K562 (cell line): ENCODE data around the gene HNRNPLL. TPM values are rescaled to one million over a fixed set of nuclear protein-coding genes. Genes with fewer than 3 reads are reported as not detected.

ENCODE experiments used
- ARNT ChIP-seq, 2 experiments: fragments of 450-650 bp; IDR thresholded peaks; 2 replicates each; pipeline ENCODE4 v1.6.1; 2016; ENCODE audit warnings: mild to moderate bottlenecking in 1 of 2
- ATF7 ChIP-seq: fragments of 450-650 bp; IDR thresholded peaks from 2 replicates; pipeline ENCODE4 v1.7.1; 2014; ENCODE audit warnings: mild to moderate bottlenecking, moderate library complexity
- BCOR ChIP-seq: fragments of 450-650 bp; IDR thresholded peaks from 2 replicates; pipeline ENCODE4 v1.6.1; 2016
- BMI1 ChIP-seq: fragments of 150-350 bp; IDR thresholded peaks from 2 replicates; pipeline ENCODE4 v1.6.1; 2014; ENCODE audit warnings: low read length
- BRF2 ChIP-seq: IDR thresholded peaks from 3 replicates; pipeline ENCODE4 v1.6.1; 2011; ENCODE audit warnings: borderline replicate concordance, mild to moderate bottlenecking; ENCODE audit not compliant: insufficient read length, insufficient read depth
- CBX3 ChIP-seq, 2 experiments: IDR thresholded peaks; 1 replicate in 1 of 2; 2 replicates in 1 of 2; pipeline ENCODE4 v1.6.1; 2012; ENCODE audit warnings: inconsistent platforms in 2 of 2, low read length in 2 of 2, borderline replicate concordance in 1 of 2, control low read depth in 1 of 2
- CHD2 ChIP-seq: IDR thresholded peaks from 2 replicates; pipeline ENCODE4 v1.6.1; 2011; ENCODE audit warnings: low read depth, low read length
- MAFG ChIP-seq: fragments of 450-650 bp; conservative IDR thresholded peaks from 2 replicates; pipeline ENCODE4 v1.6.1; 2016; ENCODE audit warnings: missing genetic modification characterization, missing compliant biosample characterization
- MTA3 ChIP-seq: fragments of 450-650 bp; formaldehyde crosslinking; IDR thresholded peaks from 2 replicates; pipeline ENCODE4 v1.6.1; 2017; ENCODE audit warnings: mild to moderate bottlenecking, borderline replicate concordance
- NONO ChIP-seq, 2 experiments: fragments of 200-400 bp in 1 of 2; fragments of 450-650 bp in 1 of 2; formaldehyde crosslinking in 1 of 2; IDR thresholded peaks; 2 replicates each; pipeline ENCODE4 v1.6.1; 2017; ENCODE audit warnings: low read depth in 2 of 2, mild to moderate bottlenecking in 2 of 2, moderate library complexity in 2 of 2, low read length in 1 of 2
- PCBP1 ChIP-seq: fragments of 200-400 bp; formaldehyde crosslinking; IDR thresholded peaks from 2 replicates; pipeline ENCODE4 v1.6.1; 2018; ENCODE audit warnings: mild to moderate bottlenecking, low read depth, low read length; ENCODE audit not compliant: poor library complexity, severe bottlenecking
- SIN3A ChIP-seq, 2 experiments: fragments of 150-350 bp in 1 of 2; IDR thresholded peaks; 2 replicates each; pipeline ENCODE4 v1.6.1; 2011 to 2016; ENCODE audit warnings: borderline replicate concordance in 2 of 2, low read depth in 2 of 2, low read length in 2 of 2, mild to moderate bottlenecking in 2 of 2, moderate library complexity in 2 of 2; ENCODE audit not compliant: control insufficient read depth in 1 of 2
- TEAD4 ChIP-seq, 2 experiments: sonication (generic) in 1 of 2; formaldehyde crosslinking in 1 of 2; IDR thresholded peaks; 2 replicates each; pipeline versions ENCODE4 v1.6.1 to v1.8.0; 2012 to 2022; ENCODE audit warnings: borderline replicate concordance in 1 of 2, inconsistent platforms in 1 of 2, low read length in 1 of 2, mild to moderate bottlenecking in 1 of 2, missing genetic modification reagents in 1 of 2
- TGIF2 ChIP-seq: sonication (generic); formaldehyde crosslinking; IDR thresholded peaks from 2 replicates; pipeline ENCODE4 v1.8.1; 2022; ENCODE audit warnings: mild to moderate bottlenecking, missing genetic modification reagents, moderate library complexity
- THAP12 ChIP-seq: fragments of 250-450 bp; sonication (Bioruptor Pico); IDR thresholded peaks from 2 replicates; pipeline ENCODE4 v1.9.0; 2021; ENCODE audit warnings: mild to moderate bottlenecking, inconsistent platforms
- U2AF1 ChIP-seq: fragments of 200-400 bp; formaldehyde crosslinking; optimal IDR thresholded peaks from 2 replicates; pipeline ENCODE3; 2017; ENCODE audit warnings: mild to moderate bottlenecking, low read depth, low read length, moderate library complexity
- ZNF239 ChIP-seq: fragments of 250-450 bp; sonication (Bioruptor Pico); IDR thresholded peaks from 2 replicates; pipeline ENCODE4 v1.4.0; 2020; ENCODE audit warnings: mild to moderate bottlenecking
- polyA plus RNA-seq, 8 experiments: library from polyadenylated mRNA; depleted of rRNA in 4 of 8; stranded (reverse) in 5 of 8; unstranded in 3 of 8; fragments of >200 nt; fragmentation: Nextera tagmentation in 2 of 8; fragmentation: Illumina TruSeq in 1 of 8; extraction: Ambion mirVana in 2 of 8; extraction: Trizol in 1 of 8; gene quantifications; 2 replicates each; pipeline versions ENCODE4 v1.2.1 to v1.2.3, GENCODE V29; 2011 to 2014; ENCODE audit warnings: inconsistent platforms in 1 of 8, missing spikeins in 1 of 8
- total RNA-seq, 7 experiments: library from RNA; depleted of rRNA in 6 of 7; stranded (reverse); fragments of >200 nt in 6 of 7; fragmentation: Illumina TruSeq in 2 of 7; extraction: Trizol in 2 of 7; gene quantifications; 2 replicates each; pipeline versions ENCODE4 v1.2.1 to v1.2.3, GENCODE V29; 2011 to 2021; ENCODE audit warnings: low replicate concordance in 1 of 7
- TF ChIP-seq, protein P1 (sequence below), 2 experiments: fragments of 450-650 bp; IDR thresholded peaks; 2 replicates each; pipeline ENCODE4 v1.6.1; 2016
- TF ChIP-seq, protein P2 (sequence below): fragments of 450-650 bp; formaldehyde crosslinking; conservative IDR thresholded peaks from 2 replicates; pipeline ENCODE4 v1.4.0; 2022; ENCODE audit warnings: mild to moderate bottlenecking, missing genetic modification characterization
- TF ChIP-seq, protein P3 (sequence below): sonication (generic); formaldehyde crosslinking; IDR thresholded peaks from 2 replicates; pipeline ENCODE4 v1.8.1; 2023; ENCODE audit warnings: mild to moderate bottlenecking, missing genetic modification reagents, moderate library complexity

The HNRNPLL gene
- total and polyA plus RNA-seq, 9 of the 15 experiments (the other 6 are each of a cell fraction or from before 2014, with no cell fraction given), result 19.8 to 135 (median 57.8) TPM

DNA sequence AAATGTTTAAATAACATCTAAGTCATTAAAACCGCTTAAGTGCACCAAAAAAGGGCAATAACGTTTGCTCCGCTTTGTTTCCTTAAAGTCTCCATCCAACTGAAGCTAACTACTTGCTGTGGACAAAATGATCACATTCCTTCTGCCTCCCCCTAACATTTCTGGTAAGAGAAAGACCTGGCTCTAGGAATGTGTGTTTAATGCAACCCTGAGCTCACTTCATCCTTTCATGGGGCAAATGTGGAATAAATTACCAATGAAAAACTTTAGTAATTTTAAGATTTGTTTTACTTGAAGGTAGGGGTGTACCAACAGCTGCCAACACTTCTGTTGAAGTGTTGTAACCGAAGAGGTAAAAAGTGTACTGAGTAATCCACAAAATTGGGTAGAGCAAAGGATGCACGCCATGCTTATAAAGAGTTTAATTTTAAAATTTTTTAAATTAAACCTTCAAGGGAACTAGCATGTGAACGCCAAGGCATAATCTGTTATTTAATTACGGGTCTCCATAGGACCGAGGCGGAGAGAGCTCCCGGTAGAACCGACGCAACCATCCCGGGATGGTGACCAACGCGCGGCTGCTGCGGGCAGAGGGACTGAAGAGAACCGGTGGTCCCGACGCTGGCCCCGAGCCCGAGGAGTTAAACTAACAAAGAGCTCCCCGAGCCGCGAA lies 1.1 kb downstream of the HNRNPLL start (continued):
- TF ChIP-seq, protein P1, sequence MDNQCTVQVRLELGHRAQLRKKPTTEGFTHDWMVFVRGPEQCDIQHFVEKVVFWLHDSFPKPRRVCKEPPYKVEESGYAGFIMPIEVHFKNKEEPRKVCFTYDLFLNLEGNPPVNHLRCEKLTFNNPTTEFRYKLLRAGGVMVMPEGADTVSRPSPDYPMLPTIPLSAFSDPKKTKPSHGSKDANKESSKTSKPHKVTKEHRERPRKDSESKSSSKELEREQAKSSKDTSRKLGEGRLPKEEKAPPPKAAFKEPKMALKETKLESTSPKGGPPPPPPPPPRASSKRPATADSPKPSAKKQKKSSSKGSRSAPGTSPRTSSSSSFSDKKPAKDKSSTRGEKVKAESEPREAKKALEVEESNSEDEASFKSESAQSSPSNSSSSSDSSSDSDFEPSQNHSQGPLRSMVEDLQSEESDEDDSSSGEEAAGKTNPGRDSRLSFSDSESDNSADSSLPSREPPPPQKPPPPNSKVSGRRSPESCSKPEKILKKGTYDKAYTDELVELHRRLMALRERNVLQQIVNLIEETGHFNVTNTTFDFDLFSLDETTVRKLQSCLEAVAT (IDR thresholded peaks at IDR 0.05), result peak; percentile 70; a peak in 2 of 4 replicates
- TF ChIP-seq TEAD4 (IDR thresholded peaks at IDR 0.05; ENCODE audit: low read length) (peak; percentile 35; the same call in 1 of the 2 replicates), TEAD4 (CRISPR knock-in tag; IDR thresholded peaks at IDR 0.05; ENCODE audit: borderline replicate concordance) (no peak), ARNT (IDR thresholded peaks at IDR 0.05) (no peak), PCBP1 (no peak), NONO (IDR thresholded peaks at IDR 0.05; ENCODE audit: low read depth in 2 of 2, low read length in 1 of 2) (no peak), ATF7 (no peak), TGIF2 (CRISPR knock-in tag) (0 out of 2 replicates have a peak, but pooled peaks have one; percentile 40), CBX3 (IDR thresholded peaks at IDR 0.05; ENCODE audit: borderline replicate concordance in 1 of 2, low read length in 2 of 2) (no peak), ZNF239 (CRISPR knock-in tag) (no peak), SIN3A (IDR thresholded peaks at IDR 0.05; ENCODE audit: borderline replicate concordance in 2 of 2, control insufficient read depth in 1 of 2, low read depth in 2 of 2, low read length in 2 of 2) (no peak), THAP12 (CRISPR knock-in tag) (no peak), CHD2 (no peak), BRF2 (no peak), MTA3 (no peak), BMI1 (no peak), MAFG (no peak), BCOR (no peak), U2AF1 (no peak)
- TF ChIP-seq, protein P2, sequence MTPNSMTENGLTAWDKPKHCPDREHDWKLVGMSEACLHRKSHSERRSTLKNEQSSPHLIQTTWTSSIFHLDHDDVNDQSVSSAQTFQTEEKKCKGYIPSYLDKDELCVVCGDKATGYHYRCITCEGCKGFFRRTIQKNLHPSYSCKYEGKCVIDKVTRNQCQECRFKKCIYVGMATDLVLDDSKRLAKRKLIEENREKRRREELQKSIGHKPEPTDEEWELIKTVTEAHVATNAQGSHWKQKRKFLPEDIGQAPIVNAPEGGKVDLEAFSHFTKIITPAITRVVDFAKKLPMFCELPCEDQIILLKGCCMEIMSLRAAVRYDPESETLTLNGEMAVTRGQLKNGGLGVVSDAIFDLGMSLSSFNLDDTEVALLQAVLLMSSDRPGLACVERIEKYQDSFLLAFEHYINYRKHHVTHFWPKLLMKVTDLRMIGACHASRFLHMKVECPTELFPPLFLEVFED, result no peak
- TF ChIP-seq, protein P3, sequence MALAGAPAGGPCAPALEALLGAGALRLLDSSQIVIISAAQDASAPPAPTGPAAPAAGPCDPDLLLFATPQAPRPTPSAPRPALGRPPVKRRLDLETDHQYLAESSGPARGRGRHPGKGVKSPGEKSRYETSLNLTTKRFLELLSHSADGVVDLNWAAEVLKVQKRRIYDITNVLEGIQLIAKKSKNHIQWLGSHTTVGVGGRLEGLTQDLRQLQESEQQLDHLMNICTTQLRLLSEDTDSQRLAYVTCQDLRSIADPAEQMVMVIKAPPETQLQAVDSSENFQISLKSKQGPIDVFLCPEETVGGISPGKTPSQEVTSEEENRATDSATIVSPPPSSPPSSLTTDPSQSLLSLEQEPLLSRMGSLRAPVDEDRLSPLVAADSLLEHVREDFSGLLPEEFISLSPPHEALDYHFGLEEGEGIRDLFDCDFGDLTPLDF (CRISPR knock-in tag), result no peak
